ENCODE data around the gene ARHGAP10. TPM values are rescaled to one million over a fixed set of nuclear protein-coding genes. Genes with fewer than 3 reads are reported as not detected.

The ARHGAP10 gene
- 27.0 and 37.0 TPM in 2 replicates for total RNA-seq
- polyA plus RNA-seq (2012), result 15.8 TPM

GRCh38 chr4:147731580-147732517, at the start of gene ARHGAP10:
ARHGAP10 (plus strand) TSS chr4:147732088; CDS start chr4:147732302, 214 bp downstream.
- DNase-seq (ENCODE audit: low read depth), result peak; percentile 88

GRCh38 chr4:147682755-147683154, 49.1 kb upstream of the ARHGAP10 start:
- no peak for DNase-seq (ENCODE audit: low read depth)

- peak; percentile 30 for DNase-seq (ENCODE audit: low read depth)
Measured at GRCh38 chr4:147683188-147683591, 48.7 kb upstream of the ARHGAP10 start.

- DNase-seq (ENCODE audit: low read depth), result peak; percentile 91
Measured at GRCh38 chr4:147683717-147684700, 47.9 kb upstream of the ARHGAP10 start, which contains the start of gene PRMT9. PRMT9 (minus strand) TSS chr4:147684163; CDS start chr4:147683987, 176 bp downstream.

GRCh38 chr4:147689067-147689466, 42.8 kb upstream of the ARHGAP10 start:
- DNase-seq (ENCODE audit: low read depth), result no peak

GRCh38 chr4:147691820-147692219, 40.1 kb upstream of the ARHGAP10 start:
- no peak for DNase-seq (ENCODE audit: low read depth)

- no peak for DNase-seq (ENCODE audit: low read depth)
Measured at GRCh38 chr4:147693218-147693617, 38.7 kb upstream of the ARHGAP10 start.

GRCh38 chr4:147696866-147697265, 35.0 kb upstream of the ARHGAP10 start:
- no peak for DNase-seq (ENCODE audit: low read depth)

GRCh38 chr4:147704846-147705245, 27.0 kb upstream of the ARHGAP10 start:
- DNase-seq (ENCODE audit: low read depth), result no peak

GRCh38 chr4:147707892-147708672, 23.8 kb upstream of the ARHGAP10 start:
- peak; percentile 64 for DNase-seq (ENCODE audit: low read depth)

- DNase-seq (ENCODE audit: low read depth), result no peak
Measured at GRCh38 chr4:147709999-147710398, 21.9 kb upstream of the ARHGAP10 start.

- DNase-seq (ENCODE audit: low read depth), result peak; percentile 54
Measured at GRCh38 chr4:147714575-147715401, 17.1 kb upstream of the ARHGAP10 start.

- DNase-seq (ENCODE audit: low read depth), result no peak
Measured at GRCh38 chr4:147717878-147718277, 14.0 kb upstream of the ARHGAP10 start.

GRCh38 chr4:147723326-147723725, 8.6 kb upstream of the ARHGAP10 start:
- DNase-seq (ENCODE audit: low read depth), result no peak

GRCh38 chr4:147724468-147725201, 7.3 kb upstream of the ARHGAP10 start:
- DNase-seq (ENCODE audit: low read depth), result no peak

- DNase-seq (ENCODE audit: low read depth), result no peak
Measured at GRCh38 chr4:147725673-147726072, 6.2 kb upstream of the ARHGAP10 start.

- DNase-seq (ENCODE audit: low read depth), result no peak
Measured at GRCh38 chr4:147727476-147728028, 4.3 kb upstream of the ARHGAP10 start.

GRCh38 chr4:147730333-147730732, 1.6 kb upstream of the ARHGAP10 start:
- DNase-seq (ENCODE audit: low read depth), result no peak
